GM19043 (cell line): ENCODE measurements around the gene ZNF133.
"Not testable (repeated sequence)": the region's sequence is repeated elsewhere in the genome, so short reads cannot be mapped to it uniquely, and the experiment has no call there.

ENCODE experiments used
- ATAC-seq: cut with Tn5 transposase; IDR thresholded peaks from one replicate; pipeline ENCODE4 v1.9.1; 2021; ENCODE audit warnings: low read depth; ENCODE audit not compliant: unreplicated experiment

ZNF133 gene

DNA sequence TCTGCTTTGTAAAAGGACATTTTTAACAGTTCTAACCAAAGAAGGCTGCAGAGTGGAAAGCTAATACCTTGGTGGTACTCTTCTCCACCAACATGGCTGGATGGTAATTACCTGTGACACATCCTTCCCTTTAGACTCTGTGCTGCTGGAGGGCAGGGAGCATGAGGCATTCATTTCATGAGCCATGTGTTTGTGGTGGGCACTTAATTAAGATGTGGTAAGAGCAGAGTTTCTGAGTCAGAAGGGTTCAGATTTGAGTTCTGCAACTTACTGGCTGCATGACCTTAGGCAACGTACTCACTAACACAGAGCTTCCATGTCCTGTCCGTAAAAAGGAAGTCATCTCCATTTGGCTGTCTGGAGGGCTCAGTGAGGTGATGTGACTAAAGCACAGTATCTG is 9.1 kb upstream of the ZNF133 start:
- ATAC-seq, result no peak

DNA sequence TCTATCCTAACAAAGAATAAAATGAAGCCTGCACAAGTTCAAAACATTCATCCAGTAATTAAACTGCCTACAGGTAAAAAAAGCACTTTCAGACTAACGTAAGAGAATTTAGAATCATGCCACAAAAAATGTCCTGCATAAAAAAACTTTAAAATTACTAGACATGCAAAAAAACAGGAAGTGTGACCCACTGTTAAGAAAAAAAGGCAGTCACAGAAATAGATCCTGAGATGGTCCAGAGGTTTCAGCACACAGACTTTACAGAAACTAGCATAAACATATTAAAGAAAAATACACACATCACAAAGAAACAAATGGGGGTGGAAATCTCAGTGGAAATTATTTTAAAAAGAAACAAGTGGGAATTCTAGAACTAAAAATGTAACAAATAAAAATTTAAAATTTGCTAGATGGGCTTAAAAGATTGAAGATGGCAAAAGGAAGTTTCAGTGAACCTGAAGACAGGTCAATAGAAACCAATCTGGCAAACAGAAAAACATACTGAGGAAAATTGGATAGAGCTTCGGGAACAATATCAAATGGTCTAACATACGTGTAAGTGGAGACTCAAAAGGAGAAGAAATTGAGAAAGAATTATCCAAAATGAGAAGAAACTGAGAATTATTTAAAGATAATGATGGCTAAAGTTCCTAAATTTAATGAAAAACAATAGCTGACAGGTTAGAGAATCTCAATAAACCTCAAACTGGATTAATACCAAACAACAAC is 3.4 kb upstream of the ZNF133 start:
- ATAC-seq, result no peak

DNA sequence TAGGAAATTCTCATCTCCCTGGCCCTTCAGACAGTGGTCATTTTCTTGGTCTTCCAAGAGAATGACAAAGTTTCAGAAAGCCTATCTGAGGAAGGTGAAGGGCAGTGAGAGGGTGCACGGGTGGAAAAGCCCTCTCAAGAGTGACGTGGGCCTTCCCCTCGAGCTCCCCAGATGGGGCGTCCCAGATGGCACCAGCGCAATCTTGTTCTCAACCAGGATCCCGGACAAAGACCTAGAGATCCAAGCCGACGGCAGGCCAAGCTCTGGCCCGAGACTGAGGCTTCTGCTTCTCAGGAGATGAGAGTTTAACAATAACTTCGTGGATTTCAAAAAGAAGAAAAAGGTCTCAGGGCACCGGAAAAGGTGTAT is 797 bp upstream of the ZNF133 start:
- ATAC-seq, result no peak

DNA sequence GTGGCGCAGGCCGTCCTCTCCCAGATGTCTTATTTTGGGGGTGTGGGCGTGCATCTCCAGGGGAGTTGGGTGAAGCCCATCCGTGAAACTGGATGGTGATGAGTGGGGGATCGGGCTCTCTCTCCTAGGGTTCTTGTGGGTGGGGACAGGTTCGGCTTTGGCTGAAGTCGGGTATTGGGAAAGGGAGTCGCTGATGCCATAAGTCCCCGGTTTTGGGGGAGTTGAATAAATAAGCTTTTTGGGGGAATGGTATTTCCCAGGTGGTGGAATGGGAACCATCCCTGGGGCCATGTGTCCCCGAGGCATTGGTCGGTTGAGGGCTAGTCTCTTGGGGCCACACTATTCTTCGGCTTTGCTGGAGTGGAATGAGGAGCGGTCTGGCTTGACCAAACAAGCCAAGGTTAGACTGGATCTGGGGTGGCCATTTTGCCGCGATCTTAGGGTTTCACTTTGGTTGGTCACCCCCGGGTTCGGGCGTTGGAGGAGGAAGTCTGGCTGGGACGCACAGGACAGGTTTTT is 481 bp downstream of the ZNF133 start:
- no peak for ATAC-seq

DNA sequence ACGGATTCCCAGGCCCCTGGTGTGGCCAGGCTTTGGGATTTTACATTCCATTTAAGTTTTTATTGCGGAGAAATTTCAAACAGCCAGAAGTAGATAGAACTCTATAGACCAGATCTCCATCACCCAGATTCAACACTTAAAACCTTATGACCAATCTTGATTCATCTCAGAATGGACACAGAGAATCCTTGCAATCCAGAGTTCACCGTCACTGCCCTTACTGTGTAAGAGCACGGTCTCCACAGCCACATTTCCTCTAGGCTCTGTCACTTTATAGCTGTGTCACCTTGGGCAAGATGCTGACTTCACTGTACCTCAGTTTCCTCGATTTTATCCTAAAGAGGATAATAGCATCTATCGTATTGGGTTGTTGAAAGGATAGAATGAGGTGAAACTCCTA is 979 bp downstream of the ZNF133 start:
- no peak for ATAC-seq

DNA sequence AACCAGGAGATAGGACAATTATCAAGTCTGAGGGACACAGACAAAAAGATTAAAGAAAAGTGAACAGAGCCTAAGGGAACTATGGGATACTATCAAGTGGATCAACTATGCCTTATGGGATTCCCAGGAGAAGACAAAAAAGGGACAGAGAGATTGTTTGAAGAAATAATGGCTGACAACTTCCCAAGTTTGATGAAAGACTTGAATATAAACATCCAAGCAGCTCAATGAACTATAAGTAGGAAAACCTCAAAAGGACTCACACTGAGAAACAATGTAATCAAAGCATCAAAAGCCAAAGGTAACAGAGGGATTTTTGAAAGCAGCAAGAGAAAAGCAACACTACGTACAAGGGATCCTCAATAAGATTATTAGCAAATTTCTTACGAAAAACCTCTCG is 11.0 kb downstream of the ZNF133 start:
- no peak for ATAC-seq

DNA sequence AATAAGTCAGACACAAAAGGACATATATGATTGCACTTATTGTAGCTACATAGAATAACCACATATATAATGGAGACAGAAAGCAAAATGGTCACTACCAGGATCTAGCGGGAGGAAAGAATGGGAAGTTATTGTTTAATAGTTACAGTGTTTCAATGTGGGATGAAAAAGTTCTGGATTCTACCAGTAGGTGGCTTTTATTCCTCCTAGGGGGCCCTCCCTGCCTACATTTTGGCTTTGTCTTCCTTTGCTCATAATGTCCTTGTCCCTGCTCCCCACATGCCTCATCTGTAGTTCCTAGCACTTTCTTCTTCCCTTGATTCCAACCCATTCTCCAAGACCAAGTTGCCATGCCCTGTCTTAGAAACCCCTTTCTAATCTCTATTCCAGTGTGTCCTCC is 16.3 kb downstream of the ZNF133 start:
- ATAC-seq, result no peak

DNA sequence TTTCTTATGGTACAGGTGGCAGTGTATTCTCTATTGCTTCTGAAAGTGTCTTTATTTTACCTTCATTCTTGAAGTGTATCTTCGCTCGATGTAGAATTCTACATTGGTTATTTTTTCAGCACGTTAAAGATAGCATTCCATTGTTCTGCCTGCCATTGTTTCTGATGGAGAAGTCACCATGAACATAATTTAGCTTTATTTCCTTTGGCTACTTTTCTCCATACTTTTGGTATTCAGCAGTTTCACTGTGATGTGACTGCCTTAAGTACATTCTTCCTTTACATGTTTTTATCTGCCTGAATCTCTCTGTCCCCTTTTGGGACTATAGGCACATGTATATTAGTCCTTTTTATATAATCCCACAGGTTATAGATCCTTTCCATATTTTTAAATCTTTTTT is 19.0 kb downstream of the ZNF133 start:
- no peak for ATAC-seq

DNA sequence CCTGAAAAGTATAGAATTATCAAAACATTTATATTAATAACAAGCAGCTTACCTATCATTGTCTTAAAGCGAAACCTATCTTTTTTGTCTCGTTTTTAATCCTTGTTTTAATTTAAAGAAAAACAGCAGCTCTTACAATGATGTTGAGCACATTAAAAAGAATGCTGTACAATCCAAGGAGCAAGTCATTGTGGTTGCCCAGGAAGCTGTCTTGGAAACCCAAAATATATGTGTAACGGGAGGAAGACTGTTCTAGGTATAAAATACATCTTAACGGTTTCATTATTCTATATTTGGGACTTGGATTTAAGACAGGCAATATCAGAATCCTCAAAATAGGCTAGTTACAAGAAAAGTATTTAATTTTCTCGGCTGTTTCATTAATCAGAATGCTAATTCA is 21.7 kb downstream of the ZNF133 start:
- ATAC-seq, result no peak

DNA sequence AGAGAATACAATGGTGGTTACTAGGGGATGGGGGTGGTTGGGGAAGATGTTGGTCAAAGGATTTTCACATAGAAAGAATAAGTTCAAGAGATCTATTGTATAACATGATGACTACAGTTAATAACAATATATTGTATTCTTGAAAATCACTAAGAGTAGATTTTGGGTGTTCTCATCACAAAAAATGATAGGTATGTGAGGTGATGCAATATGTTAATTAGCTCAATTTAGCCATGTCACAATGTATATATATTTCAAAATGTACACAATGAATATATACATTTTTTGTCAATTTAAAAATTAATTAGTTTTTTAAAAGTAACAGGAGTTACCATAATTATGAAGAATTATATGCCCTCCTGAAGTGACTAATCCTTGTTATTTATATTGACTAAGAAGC is 22.3 kb downstream of the ZNF133 start:
- ATAC-seq, result no peak

DNA sequence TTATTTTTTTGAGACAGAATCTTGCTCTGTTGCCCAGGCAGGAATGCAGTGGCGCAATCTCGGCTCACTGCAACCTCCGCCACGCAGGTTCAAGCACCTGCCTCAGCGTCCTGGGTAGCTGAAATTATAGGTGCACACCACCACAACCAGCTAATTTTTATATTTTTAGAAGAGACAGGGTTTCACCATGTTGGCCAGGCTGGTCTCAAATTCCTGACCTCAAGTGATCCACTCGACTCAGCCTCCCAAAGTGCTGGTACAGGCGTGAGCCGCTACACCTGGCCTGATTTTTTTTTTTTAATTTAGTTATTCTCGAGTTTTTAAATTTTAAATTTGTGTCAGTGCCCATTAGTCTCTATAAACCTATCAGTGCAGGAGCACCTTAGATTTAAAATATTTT is 24.4 kb downstream of the ZNF133 start:
- no peak for ATAC-seq

DNA sequence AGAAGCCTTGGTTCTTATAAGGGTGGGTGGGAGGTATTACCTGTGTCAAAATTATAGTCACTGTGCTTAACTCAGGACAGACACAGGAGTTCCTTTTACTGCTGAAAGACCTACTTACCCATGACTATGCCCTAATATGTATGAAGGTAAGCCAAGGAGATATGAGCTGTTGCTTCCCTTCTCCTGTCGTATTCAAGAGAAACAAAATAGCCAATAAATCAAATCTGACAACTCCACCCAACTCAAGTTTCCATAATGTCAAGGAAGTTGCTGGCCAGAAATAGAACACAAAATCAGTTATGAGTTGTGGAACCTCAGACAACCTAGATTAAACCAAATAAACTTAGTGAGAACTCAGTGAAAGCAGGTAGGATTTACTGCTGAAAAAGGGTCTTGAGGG is 25.1 kb downstream of the ZNF133 start:
- ATAC-seq, result no peak

DNA sequence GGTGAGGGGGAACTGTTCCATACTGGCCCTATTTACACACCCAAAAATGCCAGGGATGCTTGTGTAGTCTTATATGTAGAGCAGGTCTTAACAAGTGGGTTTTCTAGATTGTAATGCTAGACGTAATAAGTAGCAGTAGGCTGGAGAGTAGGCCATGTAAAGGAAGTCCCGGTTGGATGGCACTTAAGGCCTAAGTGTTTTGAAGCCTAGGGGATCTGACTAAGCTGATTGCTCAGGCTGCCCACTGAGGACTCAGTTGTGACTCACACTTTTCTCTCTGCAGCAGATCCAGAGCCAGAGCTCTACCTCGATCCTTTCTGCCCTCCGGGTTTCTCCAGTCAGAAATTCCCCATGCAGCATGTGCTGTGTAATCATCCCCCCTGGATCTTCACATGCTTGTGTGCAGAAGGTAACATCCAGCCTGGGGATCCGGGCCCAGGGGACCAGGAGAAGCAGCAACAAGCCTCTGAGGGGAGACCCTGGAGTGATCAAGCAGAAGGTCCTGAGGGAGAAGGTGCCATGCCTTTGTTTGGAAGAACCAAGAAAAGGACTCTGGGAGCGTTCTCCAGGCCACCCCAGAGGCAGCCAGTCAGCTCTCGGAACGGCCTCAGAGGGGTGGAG is 26.6 kb downstream of the ZNF133 start:
- no peak for ATAC-seq

DNA sequence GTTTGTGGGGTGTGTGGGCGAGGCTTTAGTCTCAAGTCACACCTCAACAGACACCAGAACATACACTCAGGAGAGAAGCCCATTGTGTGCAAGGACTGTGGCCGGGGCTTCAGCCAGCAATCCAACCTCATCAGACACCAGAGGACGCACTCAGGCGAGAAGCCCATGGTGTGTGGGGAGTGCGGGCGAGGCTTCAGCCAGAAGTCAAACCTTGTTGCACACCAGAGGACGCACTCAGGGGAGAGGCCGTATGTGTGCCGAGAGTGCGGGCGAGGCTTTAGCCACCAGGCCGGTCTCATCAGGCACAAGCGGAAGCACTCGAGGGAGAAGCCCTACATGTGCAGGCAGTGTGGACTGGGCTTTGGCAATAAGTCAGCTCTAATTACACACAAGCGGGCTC is 27.8 kb downstream of the ZNF133 start:
- no peak for ATAC-seq

DNA sequence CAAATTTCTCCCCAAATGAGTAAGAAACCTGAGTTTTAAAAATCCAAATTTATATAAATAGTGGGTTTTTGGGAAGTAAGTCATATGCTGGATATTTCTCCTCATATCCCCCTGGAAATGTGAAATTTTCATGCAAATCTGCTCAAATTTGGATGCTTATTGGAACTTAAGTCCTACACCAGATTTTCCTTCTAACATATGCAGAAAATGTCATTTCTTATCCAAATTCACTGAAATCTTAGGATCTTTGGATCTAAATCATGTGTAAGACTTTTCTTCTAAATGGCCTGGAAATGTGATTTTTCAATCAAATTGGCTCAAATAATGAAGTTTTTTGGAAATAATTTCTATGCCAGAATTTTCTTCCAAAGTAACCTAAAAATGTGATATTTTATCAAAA is 33.0 kb downstream of the ZNF133 start:
- no peak for ATAC-seq

DNA sequence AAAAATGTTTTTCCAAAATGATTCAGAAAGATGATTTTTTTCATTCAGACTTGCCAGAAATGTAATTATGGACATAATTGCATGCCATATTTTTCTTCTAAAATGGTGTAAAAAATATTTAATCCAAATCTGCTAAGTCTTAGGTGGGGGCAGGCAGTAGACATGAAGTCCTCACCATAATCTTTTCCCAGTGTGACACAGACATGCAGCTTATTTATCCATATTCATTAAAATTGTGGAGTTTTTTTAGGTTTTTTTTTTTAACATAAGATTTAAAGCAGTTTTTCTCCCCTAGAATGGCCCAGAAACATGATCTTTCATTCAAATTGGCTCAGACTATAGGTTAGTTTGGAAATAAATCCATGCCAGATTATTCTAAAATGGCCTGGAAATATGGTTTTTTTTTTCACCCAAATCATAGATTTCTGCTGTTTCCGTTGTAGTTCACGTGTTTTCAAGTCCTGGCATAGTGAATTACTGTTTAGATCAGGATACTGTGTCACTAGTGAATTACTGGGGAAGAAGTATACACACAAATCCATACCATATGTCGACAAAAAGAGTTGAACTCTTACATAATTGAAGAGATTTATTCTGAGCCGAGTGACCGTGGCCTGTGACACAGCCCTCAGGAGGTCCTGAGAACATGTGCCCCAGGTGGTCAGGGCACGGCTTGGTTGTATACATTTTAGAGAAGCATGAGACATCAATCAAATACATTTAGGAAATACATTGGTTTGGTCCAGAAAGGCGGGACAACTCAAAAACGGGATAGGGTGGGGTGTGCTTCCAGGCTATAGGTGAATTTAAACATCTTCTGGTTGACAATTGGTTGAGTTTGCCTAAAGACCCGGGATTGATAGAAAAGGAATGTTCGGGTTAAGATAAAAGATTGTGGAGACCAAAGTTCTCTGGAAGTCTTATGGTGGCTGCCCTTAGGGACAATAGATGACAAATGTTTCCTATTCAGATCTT is 33.9 kb downstream of the ZNF133 start:
- no peak for ATAC-seq

DNA sequence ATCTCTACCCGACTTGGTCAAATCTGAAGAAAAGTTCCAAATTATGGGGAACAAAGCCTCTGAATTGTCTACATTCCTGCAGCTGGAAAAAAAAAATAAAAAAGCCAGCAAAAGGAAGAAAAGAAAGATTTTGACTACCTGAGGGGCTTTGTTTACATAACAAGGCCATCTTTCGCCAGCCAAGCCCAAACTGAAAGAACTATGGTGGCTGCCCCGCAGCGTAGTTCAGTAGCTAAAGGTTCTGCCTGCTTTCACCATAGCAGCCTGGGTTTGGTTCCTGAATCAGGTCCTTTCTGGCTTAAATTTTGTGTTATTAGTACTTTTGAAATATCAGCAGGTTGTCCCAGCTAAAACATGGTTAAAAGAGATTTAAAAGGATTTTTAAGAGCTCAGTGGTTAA is 35.4 kb downstream of the ZNF133 start:
- ATAC-seq, result no peak

DNA sequence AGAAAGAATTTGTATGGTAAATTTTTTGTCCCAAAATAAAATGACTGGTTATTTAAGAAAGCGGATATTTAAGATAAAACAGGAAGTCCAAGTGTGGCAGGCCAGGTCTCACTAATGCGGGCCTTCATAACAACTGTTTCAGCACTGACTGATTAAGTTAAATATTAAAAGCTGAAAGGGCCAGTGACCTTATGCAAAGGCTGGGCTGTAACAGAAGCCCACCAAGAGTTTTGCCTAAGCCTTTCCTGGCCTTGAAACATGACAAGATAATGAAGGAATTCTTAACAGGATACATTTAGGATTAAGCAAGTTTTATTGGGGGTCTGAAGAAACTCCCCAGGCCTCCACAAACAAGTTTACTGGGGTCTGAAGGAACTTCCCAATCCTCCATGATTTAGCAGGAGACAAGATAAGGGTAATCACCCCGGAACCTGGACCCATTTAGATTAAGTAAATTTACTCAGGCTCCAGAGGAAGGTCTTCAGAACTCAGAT is 36.3 kb downstream of the ZNF133 start:
- no peak for ATAC-seq

DNA sequence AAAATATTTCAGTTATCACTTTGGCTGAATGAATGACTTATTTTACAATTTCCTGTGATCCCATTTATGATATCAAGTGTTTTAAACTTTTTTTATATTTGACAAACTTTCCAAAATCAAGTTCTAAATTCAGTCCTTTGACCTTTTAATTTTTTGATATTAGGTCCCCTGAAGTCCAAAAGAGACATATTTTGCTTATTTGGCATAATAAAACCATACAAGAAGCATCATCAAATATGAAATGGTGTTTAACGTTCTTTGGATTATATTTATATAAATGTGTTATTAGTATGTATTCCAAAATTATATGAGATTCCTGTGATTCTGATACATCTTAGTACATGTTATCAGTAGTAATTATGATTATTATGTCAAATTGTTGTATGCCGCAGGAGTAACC is 38.7 kb downstream of the ZNF133 start:
- no peak for ATAC-seq

DNA sequence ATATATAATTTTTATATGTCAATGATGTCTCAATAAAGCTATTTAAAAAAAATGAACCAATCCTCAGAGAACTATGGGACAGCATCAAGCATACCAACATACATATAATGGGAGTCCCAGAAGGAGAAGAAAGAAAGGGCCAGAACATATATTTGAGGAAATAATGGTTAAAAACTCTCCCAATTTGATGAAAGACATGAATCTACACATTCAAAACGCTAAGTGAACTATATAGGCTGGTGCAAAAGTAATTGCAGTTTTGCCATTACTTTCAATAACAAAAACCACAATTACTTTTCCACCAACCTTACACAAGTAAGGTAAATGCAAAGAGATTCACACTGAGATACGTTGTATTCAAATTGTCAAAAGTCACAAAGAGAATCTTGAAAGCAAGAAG is 43.4 kb downstream of the ZNF133 start:
- no peak for ATAC-seq

DNA sequence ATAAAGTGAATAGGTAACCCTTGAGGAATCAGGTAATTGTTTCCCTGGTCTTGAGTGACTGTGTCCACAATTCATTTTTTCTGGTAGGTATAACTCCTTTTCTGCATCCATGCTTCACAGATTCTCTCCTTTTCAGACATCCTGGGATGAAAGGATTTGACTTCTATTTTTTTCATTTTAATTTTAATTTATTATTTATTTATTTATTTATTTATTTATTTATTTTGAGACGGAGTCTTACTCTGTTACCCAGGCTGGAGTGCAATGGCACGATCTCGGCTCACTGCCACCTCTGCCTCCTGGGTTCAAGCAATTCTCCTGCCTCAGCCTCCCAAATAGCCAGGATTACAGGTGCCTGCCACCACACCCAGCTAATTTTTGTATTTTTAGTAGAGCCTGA is 61.4 kb downstream of the ZNF133 start:
- not testable (repeated sequence) for ATAC-seq
